HEK293T (cell line): ENCODE measurements around the gene TRIM44.
"Not testable (repeated sequence)": the region's sequence is repeated elsewhere in the genome, so short reads cannot be mapped to it uniquely, and the experiment has no call there.

Experiments
- CTCF ChIA-PET: fragments of 350-600 bp; formaldehyde crosslinking; extraction: SDS; loops from one replicate; lab custom pipeline; 2021; ENCODE audit warnings: antibody characterized with exemption, inconsistent platforms; lab: Yijun Ruan, JAX
- POLR2A ChIA-PET: fragments of 350-600 bp; formaldehyde crosslinking; extraction: SDS; loops from one replicate; lab custom pipeline; 2020; ENCODE audit warnings: antibody characterized with exemption, inconsistent platforms; lab: Yijun Ruan, JAX
- DNase-seq: peaks from one replicate; pipeline ENCODE4 v3.0.0; 2012; ENCODE audit warnings: mixed read lengths; ENCODE audit errors: extremely low spot score
- ARNT ChIP-seq: fragments of 450-650 bp; IDR thresholded peaks from 2 replicates; pipeline ENCODE4 v1.6.1; 2017; ENCODE audit warnings: mild to moderate bottlenecking
- BHLHE40 ChIP-seq: fragments of 450-650 bp; IDR thresholded peaks from 2 replicates; pipeline ENCODE4 v1.6.1; 2016; ENCODE audit warnings: mild to moderate bottlenecking, moderate library complexity, borderline replicate concordance
- CTBP1 ChIP-seq: fragments of 450-650 bp; IDR thresholded peaks from 2 replicates; pipeline ENCODE4 v1.6.1; 2016; ENCODE audit warnings: borderline replicate concordance
- ELF4 ChIP-seq: fragments of 450-650 bp; IDR thresholded peaks from 2 replicates; pipeline ENCODE4 v1.6.1; 2017; ENCODE audit warnings: antibody characterized with exemption
- FOXA1 ChIP-seq: fragments of 450-650 bp; IDR thresholded peaks from 2 replicates; pipeline ENCODE4 v1.6.1; 2016; ENCODE audit warnings: mild to moderate bottlenecking
- FOXK2 ChIP-seq: fragments of 450-650 bp; IDR thresholded peaks from 2 replicates; pipeline ENCODE4 v1.6.1; 2016; ENCODE audit warnings: mild to moderate bottlenecking
- FOXM1 ChIP-seq: fragments of 450-650 bp; IDR thresholded peaks from 2 replicates; pipeline ENCODE4 v1.6.1; 2017; ENCODE audit warnings: mild to moderate bottlenecking, borderline replicate concordance
- HDGF ChIP-seq: fragments of 450-650 bp; IDR thresholded peaks from 2 replicates; pipeline ENCODE4 v1.6.1; 2017; ENCODE audit warnings: antibody characterized with exemption, borderline replicate concordance
- L3MBTL2 ChIP-seq: fragments of 450-650 bp; conservative IDR thresholded peaks from 2 replicates; pipeline ENCODE4 v1.6.1; 2016; ENCODE audit warnings: mild to moderate bottlenecking
- LEF1 ChIP-seq: fragments of 450-650 bp; IDR thresholded peaks from 2 replicates; pipeline ENCODE4 v1.6.1; 2017; ENCODE audit warnings: mild to moderate bottlenecking, borderline replicate concordance
- NFRKB ChIP-seq: fragments of 450-650 bp; IDR thresholded peaks from 2 replicates; pipeline ENCODE4 v1.6.1; 2016; ENCODE audit warnings: mild to moderate bottlenecking, moderate library complexity
- PKNOX1 ChIP-seq: fragments of 450-650 bp; IDR thresholded peaks from 2 replicates; pipeline ENCODE4 v1.6.1; 2016
- SP1 ChIP-seq: fragments of 450-650 bp; IDR thresholded peaks from 2 replicates; pipeline ENCODE4 v1.6.1; 2017
- SUZ12 ChIP-seq: fragments of 450-650 bp; IDR thresholded peaks from 2 replicates; pipeline ENCODE4 v1.6.1; 2016; ENCODE audit warnings: mild to moderate bottlenecking
- TARDBP ChIP-seq: fragments of 450-650 bp; IDR thresholded peaks from 2 replicates; pipeline ENCODE4 v1.6.1; 2016
- ZNF384 ChIP-seq: fragments of 450-650 bp; IDR thresholded peaks from 2 replicates; pipeline ENCODE4 v1.6.1; 2016

Gene TRIM44

GRCh38 chr11:35857922-35858321 lies 195.3 kb downstream of the TRIM44 start:
- DNase-seq = no peak
- ChIA-PET POLR2A (no interaction called here), CTCF (interaction anchor here (0.6 kb wide), 1 partner anchor 41 kb away, joined by 4 read pairs; no protein-coding TSS in a partner anchor)
- no peak for TF ChIP-seq HDGF
- TF ChIP-seq SUZ12 = no peak
- TF ChIP-seq PKNOX1 = no peak
- TF ChIP-seq NFRKB = no peak
- no peak for TF ChIP-seq L3MBTL2
- TF ChIP-seq ELF4 = no peak
- TF ChIP-seq ZNF384 = no peak
- TF ChIP-seq CTBP1 = no peak
- TF ChIP-seq ARNT = no peak
- no peak for TF ChIP-seq BHLHE40
- TF ChIP-seq FOXM1 = no peak

- CTCF ChIA-PET = no interaction called here
- DNase-seq = no peak
- POLR2A ChIA-PET = no interaction called here
- TF ChIP-seq SUZ12 = no peak
- TF ChIP-seq FOXA1 = no peak
- TF ChIP-seq LEF1 = no peak
- TF ChIP-seq SP1 = no peak
- no peak for TF ChIP-seq TARDBP
- TF ChIP-seq CTBP1 = no peak
- no peak for TF ChIP-seq HDGF
- TF ChIP-seq ELF4 = no peak
- no peak for TF ChIP-seq PKNOX1
These were observed 196.7 kb downstream of the TRIM44 start for GRCh38 chr11:35859301-35859700.

- POLR2A ChIA-PET, CTCF ChIA-PET, DNase-seq: not testable (repeated sequence)
These were observed 197.6 kb downstream of the TRIM44 start for GRCh38 chr11:35860194-35860593.

GRCh38 chr11:35861191-35861590 lies 198.6 kb downstream of the TRIM44 start:
- no peak for DNase-seq
- ChIA-PET POLR2A (no interaction called here), CTCF (no interaction called here)
- TF ChIP-seq TARDBP (no peak), ZNF384 (no peak), CTBP1 (no peak), ELF4 (no peak), HDGF (no peak), SUZ12 (no peak), FOXA1 (no peak), PKNOX1 (no peak), SP1 (no peak), FOXK2 (no peak), ARNT (no peak), FOXM1 (no peak), L3MBTL2 (no peak), BHLHE40 (no peak), NFRKB (no peak), LEF1 (no peak)

- ChIA-PET CTCF (no interaction called here), POLR2A (no interaction called here)
These were observed 200.1 kb downstream of the TRIM44 start for GRCh38 chr11:35862666-35863065.

GRCh38 chr11:35864131-35864530 lies 201.6 kb downstream of the TRIM44 start:
- ChIA-PET POLR2A (interaction anchor here (0.6 kb wide), 1 partner anchor 254 kb away, joined by 3 read pairs; no protein-coding TSS in a partner anchor), CTCF (no interaction called here)
- TF ChIP-seq SP1 (no peak), PKNOX1 (no peak), NFRKB (no peak), L3MBTL2 (no peak), HDGF (no peak), BHLHE40 (no peak), ARNT (no peak), FOXA1 (no peak), FOXM1 (no peak), TARDBP (no peak), ZNF384 (no peak), LEF1 (no peak), ELF4 (no peak), SUZ12 (no peak)

More at GRCh38 chr11:35862666-35863065, 200.1 kb downstream of the TRIM44 start:
- no peak for TF ChIP-seq FOXM1
- DNase-seq = no peak

GRCh38 chr11:35866601-35867000 lies 204.0 kb downstream of the TRIM44 start:
- ChIA-PET CTCF (no interaction called here), POLR2A (no interaction called here)
- DNase-seq = no peak
- TF ChIP-seq CTBP1 = no peak
- no peak for TF ChIP-seq ELF4
- TF ChIP-seq NFRKB = no peak
- TF ChIP-seq PKNOX1 = no peak
- no peak for TF ChIP-seq LEF1
- no peak for TF ChIP-seq HDGF
- no peak for TF ChIP-seq FOXA1
- no peak for TF ChIP-seq BHLHE40
- TF ChIP-seq ARNT = no peak
- no peak for TF ChIP-seq FOXK2
- TF ChIP-seq L3MBTL2 = no peak
- no peak for TF ChIP-seq ZNF384
- no peak for TF ChIP-seq SUZ12
- TF ChIP-seq FOXM1 = no peak
- no peak for TF ChIP-seq SP1
- TF ChIP-seq TARDBP = no peak

More at GRCh38 chr11:35864131-35864530, 201.6 kb downstream of the TRIM44 start:
- no peak for DNase-seq
